H1 (cell line): ENCODE data around the gene DGUOK. TPM values are rescaled to one million over a fixed set of nuclear protein-coding genes. Genes with fewer than 3 reads are reported as not detected.

Experiments
- CTCF ChIA-PET: fragments of 300-600 bp; sonication (Branson Sonifier 250); formaldehyde crosslinking; loops from one replicate; lab custom pipeline; 2021; ENCODE audit not compliant: partially characterized antibody; lab: Charles Lee
- POLR2A ChIA-PET: fragments of 300-600 bp; sonication (Branson Sonifier 250); formaldehyde crosslinking; loops from one replicate; lab custom pipeline; 2021; ENCODE audit warnings: inconsistent platforms; ENCODE audit not compliant: partially characterized antibody; lab: Charles Lee
- DNase-seq, 2 experiments: peaks; one replicate each; pipeline versions ENCODE4 v3.0.0 to v3.0.0-alpha.2; 2010 to 2022; ENCODE audit warnings: low spot score in 2 of 2, low read depth in 1 of 2, mixed read lengths in 1 of 2
- FAIRE-seq: peaks from 2 replicates; lab custom pipeline; 2011; peaks lifted over from hg19 to GRCh38; lab: Jason Lieb, UNC
- H2AFZ ChIP-seq: 2 replicates; pipeline ENCODE4 v1.8.1; 2012; ENCODE audit warnings: low read length, inconsistent platforms
- H2AK5ac ChIP-seq: 2 replicates; pipeline ENCODE4 v1.6.1; 2013; ENCODE audit warnings: low read depth, low read length
- H2BK120ac ChIP-seq: replicated peaks from 2 replicates; pipeline ENCODE3; 2013; ENCODE audit warnings: low read depth, low read length, inconsistent platforms
- H2BK12ac ChIP-seq: 2 replicates; pipeline ENCODE4 v1.6.1; 2013; ENCODE audit warnings: low read depth, low read length
- H2BK15ac ChIP-seq: 2 replicates; pipeline ENCODE4 v1.6.1; 2013; ENCODE audit warnings: low read length
- H2BK20ac ChIP-seq: 2 replicates; pipeline ENCODE4 v1.6.1; 2013; ENCODE audit warnings: low read length
- H2BK5ac ChIP-seq: 2 replicates; pipeline ENCODE4 v1.6.1; 2013; ENCODE audit warnings: low read depth, low read length
- H3K14ac ChIP-seq: 2 replicates; pipeline ENCODE4 v1.6.1; 2013; ENCODE audit warnings: inconsistent platforms; ENCODE audit not compliant: insufficient read length
- H3K18ac ChIP-seq: 2 replicates; pipeline ENCODE4 v1.6.1; 2013; ENCODE audit warnings: low read length; ENCODE audit errors: extremely low read depth
- H3K23ac ChIP-seq: 2 replicates; pipeline ENCODE4 v1.6.1; 2013; ENCODE audit warnings: inconsistent platforms; ENCODE audit not compliant: insufficient read length
- H3K23me2 ChIP-seq: 2 replicates; pipeline ENCODE4 v1.6.1; 2013; ENCODE audit warnings: low read depth, low read length
- H3K27ac ChIP-seq: 2 replicates; pipeline ENCODE4 v1.6.1; 2011; ENCODE audit warnings: low read depth, low read length, inconsistent platforms
- H3K27me3 ChIP-seq, 4 experiments: replicated peaks in 1 of 4; 1 replicate in 1 of 4; 2 replicates in 3 of 4; pipeline versions ENCODE4 v1.6.1 to v1.8.1; 2011 to 2013; ENCODE audit warnings: low read length in 3 of 4, mild to moderate bottlenecking in 3 of 4, inconsistent platforms in 2 of 4, mixed read lengths in 2 of 4, moderate library complexity in 1 of 4; ENCODE audit not compliant: control insufficient read depth in 3 of 4, insufficient read depth in 3 of 4; ENCODE audit errors: extremely low read depth in 1 of 4
- H3K36me3 ChIP-seq, 4 experiments: 2 replicates each; pipeline versions ENCODE4 v1.6.1 to v1.8.1; 2011 to 2013; ENCODE audit warnings: mild to moderate bottlenecking in 4 of 4, low read length in 3 of 4, moderate library complexity in 2 of 4, control low read depth in 1 of 4, inconsistent platforms in 1 of 4; ENCODE audit not compliant: insufficient read depth in 4 of 4, control insufficient read depth in 2 of 4
- H3K4ac ChIP-seq: replicated peaks from 2 replicates; pipeline ENCODE3; 2013; ENCODE audit warnings: low read length, low read depth, mixed read lengths, inconsistent platforms; ENCODE audit not compliant: insufficient read length
- H3K4me1 ChIP-seq, 4 experiments: replicated peaks in 1 of 4; 1 replicate in 1 of 4; 2 replicates in 3 of 4; pipeline versions ENCODE4 v1.6.1 to v1.8.1; 2011 to 2013; ENCODE audit warnings: low read length in 3 of 4, inconsistent platforms in 2 of 4, mixed read lengths in 1 of 4; ENCODE audit not compliant: insufficient read depth in 4 of 4, control insufficient read depth in 3 of 4
- H3K4me2 ChIP-seq, 2 experiments: 2 replicates each; pipeline versions ENCODE4 v1.6.1 to v1.8.1; 2011 to 2013; ENCODE audit warnings: low read depth in 2 of 2, low read length in 2 of 2, control low read depth in 1 of 2, inconsistent platforms in 1 of 2, mild to moderate bottlenecking in 1 of 2; ENCODE audit not compliant: insufficient read depth in 1 of 2
- H3K4me3 ChIP-seq, 4 experiments: fragments of 200-600, 300-600 bp in 1 of 4; sonication (generic), shearing (Covaris generic), sonication (Bioruptor Twin) in 1 of 4; 2 replicates each; pipeline versions ENCODE4 v1.5.1 to v1.8.1; 2011 to 2016; ENCODE audit warnings: low read length in 4 of 4, low read depth in 3 of 4, control low read depth in 2 of 4, inconsistent platforms in 2 of 4, mild to moderate bottlenecking in 2 of 4, mixed read lengths in 1 of 4, moderate library complexity in 1 of 4; ENCODE audit not compliant: insufficient read depth in 2 of 4; ENCODE audit errors: extremely low read depth in 1 of 4
- H3K56ac ChIP-seq: replicated peaks from 2 replicates; pipeline ENCODE3; 2013; ENCODE audit warnings: low read depth, mild to moderate bottlenecking, mixed read lengths, low read length, inconsistent platforms; ENCODE audit not compliant: insufficient read length
- H3K79me1 ChIP-seq: 2 replicates; pipeline ENCODE4 v1.6.1; 2013; ENCODE audit warnings: low read depth, low read length, control low read depth
- H3K79me2 ChIP-seq, 2 experiments: 2 replicates each; pipeline versions ENCODE4 v1.6.1 to v1.8.1; 2012 to 2013; ENCODE audit warnings: low read length in 2 of 2, mild to moderate bottlenecking in 2 of 2, inconsistent platforms in 1 of 2; ENCODE audit not compliant: insufficient read depth in 2 of 2, control insufficient read depth in 1 of 2
- H3K9ac ChIP-seq, 4 experiments: replicated peaks in 1 of 4; 1 replicate in 1 of 4; 2 replicates in 3 of 4; pipeline versions ENCODE4 v1.6.1 to v1.8.1; 2011 to 2013; ENCODE audit warnings: low read depth in 3 of 4, low read length in 3 of 4, control low read depth in 2 of 4, mild to moderate bottlenecking in 2 of 4, moderate library complexity in 2 of 4, inconsistent platforms in 1 of 4; ENCODE audit errors: extremely low read depth in 1 of 4
- H3K9me3 ChIP-seq, 2 experiments: 2 replicates each; pipeline versions ENCODE4 v1.6.1 to v1.8.1; 2012 to 2013; ENCODE audit warnings: mild to moderate bottlenecking in 2 of 2, moderate library complexity in 2 of 2, control low read depth in 1 of 2, inconsistent platforms in 1 of 2, low read depth in 1 of 2, low read length in 1 of 2, mixed read lengths in 1 of 2; ENCODE audit not compliant: insufficient read depth in 2 of 2
- H4K20me1 ChIP-seq, 2 experiments: replicated peaks in 1 of 2; 2 replicates each; pipeline versions ENCODE3 to v1.8.1; 2011 to 2013; ENCODE audit warnings: inconsistent platforms in 2 of 2, low read length in 2 of 2, mild to moderate bottlenecking in 1 of 2; ENCODE audit not compliant: insufficient read depth in 2 of 2, control insufficient read depth in 1 of 2
- H4K5ac ChIP-seq: 2 replicates; pipeline ENCODE4 v1.6.1; 2013; ENCODE audit warnings: low read length, low read depth, mixed read lengths, inconsistent platforms; ENCODE audit not compliant: insufficient read length
- H4K8ac ChIP-seq: 2 replicates; pipeline ENCODE4 v1.8.0; 2013; ENCODE audit warnings: mild to moderate bottlenecking, moderate library complexity, low read length, inconsistent platforms; ENCODE audit not compliant: insufficient read depth; ENCODE audit errors: extremely low read depth
- H4K91ac ChIP-seq: replicated peaks from 2 replicates; pipeline ENCODE3; 2013; ENCODE audit warnings: low read length, mixed read lengths, inconsistent platforms; ENCODE audit not compliant: insufficient read length
- CBX5 ChIP-seq: fragments of 300-800, 300-1000 bp; sonication (generic); IDR thresholded peaks from 2 replicates; pipeline ENCODE4 v1.7.1; 2016; ENCODE audit warnings: antibody characterized with exemption, low read length, low read depth
- CEBPB ChIP-seq: IDR thresholded peaks from 2 replicates; pipeline ENCODE4 v1.6.1; 2012; ENCODE audit warnings: low read depth, low read length
- CHD2 ChIP-seq: IDR thresholded peaks from 2 replicates; pipeline ENCODE4 v1.6.1; 2012; ENCODE audit warnings: low read length, improper control_type of control experiment
- CTBP2 ChIP-seq: IDR thresholded peaks from 2 replicates; pipeline ENCODE4 v1.7.0; 2011; ENCODE audit warnings: borderline replicate concordance, mild to moderate bottlenecking, moderate library complexity, mixed read lengths, low read length; ENCODE audit not compliant: insufficient read depth, insufficient read length
- EGR1 ChIP-seq: IDR thresholded peaks from 2 replicates; pipeline ENCODE4 v1.6.1; 2011; ENCODE audit warnings: low read depth, low read length, borderline replicate concordance
- EZH2 ChIP-seq: fragments of 200-600 bp; sonication (generic); IDR thresholded peaks from 2 replicates; pipeline ENCODE4 v1.7.1; 2012; ENCODE audit warnings: low read depth, mild to moderate bottlenecking, moderate library complexity, low read length, inconsistent platforms; ENCODE audit not compliant: severe bottlenecking
- JUND ChIP-seq: IDR thresholded peaks from 2 replicates; pipeline ENCODE4 v1.6.1; 2011; ENCODE audit warnings: mild to moderate bottlenecking, improper control_type of control experiment, low read length
- MAFK ChIP-seq: IDR thresholded peaks from 2 replicates; pipeline ENCODE4 v1.6.1; 2012; ENCODE audit warnings: low read depth, mild to moderate bottlenecking, improper control_type of control experiment, low read length
- MAX ChIP-seq: IDR thresholded peaks from 2 replicates; pipeline ENCODE4 v1.6.1; 2012; ENCODE audit warnings: inconsistent platforms
- RAD21 ChIP-seq, 2 experiments: IDR thresholded peaks in 1 of 2; conservative IDR thresholded peaks in 1 of 2; 2 replicates each; pipeline ENCODE4 v1.6.1; 2011; ENCODE audit warnings: low read depth in 2 of 2, low read length in 2 of 2, improper control_type of control experiment in 1 of 2, inconsistent platforms in 1 of 2, mild to moderate bottlenecking in 1 of 2, moderate library complexity in 1 of 2
- SIRT6 ChIP-seq: IDR thresholded peaks from one replicate; pipeline ENCODE4 v1.7.1; 2012; ENCODE audit warnings: low read length, inconsistent platforms
- SP2 ChIP-seq: IDR thresholded peaks from 2 replicates; pipeline ENCODE4 v1.6.1; 2012; ENCODE audit warnings: mild to moderate bottlenecking, low read length, inconsistent platforms
- WGBS, 2 experiments: shearing (Covaris generic) in 1 of 2; methylation state at CpG; one replicate each; pipeline versions ENCODE4 v1.1.6 to v1.1.7; 2013 to 2015; ENCODE audit warnings: low lambda C conversion rate in 2 of 2, mixed read lengths in 2 of 2, inconsistent platforms in 1 of 2, low coverage in 1 of 2, missing lambda C conversion rate in 1 of 2; ENCODE audit not compliant: insufficient replicate concordance in 2 of 2, insufficient coverage in 1 of 2, insufficient read length in 1 of 2; ENCODE audit errors: extremely low coverage in 1 of 2, missing lambda C conversion rate in 1 of 2; 5-methylcytosine and 5-hydroxymethylcytosine counted together
- polyA plus RNA-seq, 7 experiments: library from polyadenylated mRNA; depleted of rRNA in 3 of 7; stranded (reverse) in 5 of 7; unstranded in 2 of 7; fragments of >200 nt in 5 of 7; fragments of 200-250 nt in 2 of 7; gene quantifications; 1 replicate in 5 of 7; 2 replicates in 1 of 7; 4 replicates in 1 of 7; pipeline versions ENCODE4 v1.2.1 to v1.2.3, GENCODE V29; 2011 to 2013; ENCODE audit warnings: missing spikeins in 2 of 7, mixed read lengths in 2 of 7
- total RNA-seq: library from RNA; stranded (reverse); fragmentation: NEBNext Ultra II Directional; extraction: Animal tissue kit (Norgen Biotek cat#: 25700); gene quantifications from 2 replicates; pipeline ENCODE4 v1.2.1, GENCODE V29; 2021

Gene DGUOK
- total and polyA plus RNA-seq, 2 of the 8 experiments (the other 6 are each of a cell fraction or from before 2014, with no cell fraction given): 110 to 168 TPM

GRCh38 chr2:73993376-73993775 is 66.7 kb downstream of the DGUOK start:
- FAIRE-seq (no peak), DNase-seq (no peak)
- ChIA-PET POLR2A (interaction anchor here (0.9 kb wide), 1 partner anchor 17 kb away, joined by 3 read pairs; no protein-coding TSS in a partner anchor), CTCF (interaction anchor here (0.5 to 1.4 kb wide), 2 partner anchors 9 to 137 kb away, joined by 3 read pairs; no protein-coding TSS in a partner anchor)
- TF ChIP-seq SP2 (no peak), SIRT6 (no peak), CBX5 (no peak), CEBPB (no peak), RAD21 (IDR thresholded peaks at IDR 0.05 in 1 of 2, conservative IDR thresholded peaks at IDR 0.05 in 1 of 2; ENCODE audit: low read depth in 2 of 2, low read length in 2 of 2) (no peak), JUND (no peak), MAX (no peak), EZH2 (no peak), EGR1 (no peak), CTBP2 (no peak), CHD2 (no peak), MAFK (no peak)
- H3K4me2 ChIP-seq: no peak overlapping the region
- no peak overlapping the region for H3K56ac ChIP-seq
- no peaks in the 10 kb centered on the region for H3K23me2 ChIP-seq
- H3K14ac ChIP-seq: no peak overlapping the region
- H3K9ac ChIP-seq: no peak overlapping the region
- H3K18ac ChIP-seq: no peak overlapping the region
- H2BK15ac ChIP-seq: no peak overlapping the region
- no peak overlapping the region for H2AFZ ChIP-seq
- H2BK120ac ChIP-seq: no peak overlapping the region
- no peak overlapping the region for H2BK20ac ChIP-seq
- H3K4me1 ChIP-seq: peaks cover 2 to 12% (median 4%) of the 10 kb centered on the region in 4 experiments; a peak in 4 of 7 replicates
- no peak overlapping the region for H3K27ac ChIP-seq
- H2BK12ac ChIP-seq: no peak overlapping the region
- H3K27me3 ChIP-seq: no peaks in the 10 kb centered on the region
- H3K9me3 ChIP-seq: no peaks in the 10 kb centered on the region
- no peak overlapping the region for H3K23ac ChIP-seq
- no peak overlapping the region for H4K8ac ChIP-seq
- H4K5ac ChIP-seq: no peak overlapping the region
- H3K4me3 ChIP-seq: no peak overlapping the region
- no peak overlapping the region for H3K4ac ChIP-seq
- WGBS, 2 experiments: 96% methylated on average over 3 of the region's 3 CpGs; no CpG with 5 or more reads in 1 of the 2 experiments
- peaks cover 20% of the 10 kb centered on the region for H3K79me1 ChIP-seq
- peaks cover 0 to 4% (median 0%) of the 10 kb centered on the region in 4 experiments; a peak in 1 of 8 replicates for H3K36me3 ChIP-seq
- no peak overlapping the region for H2BK5ac ChIP-seq
- peaks cover 7 to 86% of the 10 kb centered on the region in 2 experiments for H3K79me2 ChIP-seq
- H4K91ac ChIP-seq: no peak overlapping the region
- H4K20me1 ChIP-seq: peaks cover 21 to 39% of the 10 kb centered on the region in 2 experiments
- H2AK5ac ChIP-seq: no peak overlapping the region
